Mesenchymal stem cell (in vitro differentiated cells and primary cell): Measurements from ENCODE around the gene KBTBD12.
A peak's percentile ranks its signal among the peaks of the same experiment; 100 is the strongest.
"Not testable (repeated sequence)": the region's sequence is repeated elsewhere in the genome, so short reads cannot be mapped to it uniquely, and the experiment has no call there.

Source experiments
- DNase-seq: peaks from one replicate; pipeline ENCODE4 v3.0.0-alpha.2; 2013
- H2AFZ ChIP-seq: one replicate; pipeline ENCODE4 v1.6.1; 2013; ENCODE audit warnings: low read depth, mild to moderate bottlenecking, control low read depth, inconsistent platforms, low read length, moderate library complexity
- H2AK5ac ChIP-seq: 2 replicates; pipeline ENCODE4 v1.6.1; 2013; ENCODE audit warnings: low read length, moderate library complexity, mild to moderate bottlenecking, inconsistent platforms; ENCODE audit not compliant: severe bottlenecking
- H2BK120ac ChIP-seq: one replicate; pipeline ENCODE4 v1.6.1; 2013; ENCODE audit warnings: low read depth, mild to moderate bottlenecking, inconsistent platforms, low read length, moderate library complexity
- H2BK12ac ChIP-seq, 2 experiments: one replicate each; pipeline ENCODE4 v1.6.1; 2013; ENCODE audit warnings: inconsistent platforms in 2 of 2, low read length in 2 of 2, mild to moderate bottlenecking in 2 of 2, moderate library complexity in 2 of 2, control low read depth in 1 of 2
- H2BK15ac ChIP-seq: one replicate; pipeline ENCODE4 v1.6.1; 2013; ENCODE audit warnings: mild to moderate bottlenecking, low read depth, inconsistent platforms; ENCODE audit not compliant: poor library complexity, severe bottlenecking
- H2BK5ac ChIP-seq: 2 replicates; pipeline ENCODE4 v1.6.1; 2013; ENCODE audit warnings: low read depth, mild to moderate bottlenecking, low read length, control low read depth, inconsistent platforms; ENCODE audit not compliant: poor library complexity, severe bottlenecking
- H3K14ac ChIP-seq, 2 experiments: one replicate each; pipeline ENCODE4 v1.6.1; 2013; ENCODE audit warnings: inconsistent platforms in 2 of 2, low read length in 2 of 2, control low read depth in 1 of 2, mild to moderate bottlenecking in 1 of 2, moderate library complexity in 1 of 2
- H3K18ac ChIP-seq, 2 experiments: one replicate each; pipeline ENCODE4 v1.6.1; 2013; ENCODE audit warnings: inconsistent platforms in 2 of 2, low read length in 2 of 2, control low read depth in 1 of 2, low read depth in 1 of 2, mild to moderate bottlenecking in 1 of 2
- H3K23ac ChIP-seq, 2 experiments: one replicate each; pipeline ENCODE4 v1.6.1; 2013; ENCODE audit warnings: inconsistent platforms in 2 of 2, low read length in 2 of 2, mild to moderate bottlenecking in 2 of 2, moderate library complexity in 2 of 2, control low read depth in 1 of 2
- H3K27ac ChIP-seq: 2 replicates; pipeline ENCODE4 v1.5.1; 2013; ENCODE audit warnings: mild to moderate bottlenecking, moderate library complexity, low read length, control low read depth, inconsistent platforms; ENCODE audit not compliant: poor library complexity, severe bottlenecking
- H3K27me3 ChIP-seq, 2 experiments: 2 replicates each; pipeline versions ENCODE4 v1.6.1 to v1.7.0; 2013; ENCODE audit warnings: low read length in 2 of 2, mild to moderate bottlenecking in 2 of 2, moderate library complexity in 2 of 2, control low read depth in 1 of 2, inconsistent platforms in 1 of 2; ENCODE audit not compliant: control insufficient read depth in 1 of 2, insufficient read depth in 1 of 2
- H3K36me3 ChIP-seq, 2 experiments: 2 replicates each; pipeline versions ENCODE4 v1.6.1 to v1.7.0; 2013; ENCODE audit warnings: low read length in 2 of 2, control low read depth in 1 of 2, inconsistent platforms in 1 of 2, low read depth in 1 of 2, mild to moderate bottlenecking in 1 of 2; ENCODE audit not compliant: insufficient read depth in 2 of 2, control insufficient read depth in 1 of 2
- H3K4ac ChIP-seq, 2 experiments: one replicate each; pipeline ENCODE4 v1.6.1; 2013; ENCODE audit warnings: inconsistent platforms in 2 of 2, low read length in 2 of 2, mild to moderate bottlenecking in 2 of 2, moderate library complexity in 2 of 2, control low read depth in 1 of 2, low read depth in 1 of 2
- H3K4me1 ChIP-seq: 2 replicates; pipeline ENCODE4 v1.6.1; 2013; ENCODE audit warnings: low read depth, low read length, control low read depth; ENCODE audit not compliant: control insufficient read depth, insufficient read depth
- H3K4me2 ChIP-seq: 2 replicates; pipeline ENCODE4 v1.6.1; 2013; ENCODE audit warnings: low read length, mild to moderate bottlenecking, inconsistent platforms; ENCODE audit not compliant: poor library complexity, severe bottlenecking
- H3K4me3 ChIP-seq, 2 experiments: 2 replicates each; pipeline versions ENCODE4 v1.5.1 to v1.7.0; 2013; ENCODE audit warnings: low read length in 2 of 2, mild to moderate bottlenecking in 2 of 2, control low read depth in 1 of 2, low read depth in 1 of 2; ENCODE audit not compliant: insufficient read depth in 1 of 2
- H3K79me1 ChIP-seq: replicated peaks from 2 replicates; pipeline ENCODE4 v1.6.1; 2013; ENCODE audit warnings: mild to moderate bottlenecking, control low read depth, low read length, inconsistent platforms; ENCODE audit not compliant: poor library complexity, severe bottlenecking
- H3K9ac ChIP-seq: 2 replicates; pipeline ENCODE4 v1.7.0; 2013; ENCODE audit warnings: mild to moderate bottlenecking, low read length, moderate library complexity
- H3K9me3 ChIP-seq: 2 replicates; pipeline ENCODE4 v1.7.0; 2013; ENCODE audit warnings: mild to moderate bottlenecking, low read length; ENCODE audit not compliant: control insufficient read depth
- H4K8ac ChIP-seq: one replicate; pipeline ENCODE4 v1.6.1; 2013; ENCODE audit warnings: inconsistent platforms, mild to moderate bottlenecking, low read length, moderate library complexity
- H4K91ac ChIP-seq: one replicate; pipeline ENCODE4 v1.6.1; 2013; ENCODE audit warnings: mild to moderate bottlenecking, low read length, inconsistent platforms
- WGBS: methylation state at CpG from one replicate; pipeline ENCODE4 v1.1.7; 2013; ENCODE audit warnings: mixed read lengths; 5-methylcytosine and 5-hydroxymethylcytosine counted together

KBTBD12 gene

GRCh38 chr3:127913841-127914240, 1.2 kb upstream of the KBTBD12 start:
- not testable (repeated sequence) for H3K4me3 ChIP-seq, H2BK12ac ChIP-seq, H3K4me1 ChIP-seq, H3K36me3 ChIP-seq, H3K9me3 ChIP-seq, H2AFZ ChIP-seq, H2AK5ac ChIP-seq, H2BK5ac ChIP-seq, H3K14ac ChIP-seq, H3K79me1 ChIP-seq, H2BK15ac ChIP-seq, H4K8ac ChIP-seq, H3K4ac ChIP-seq, H3K27ac ChIP-seq, H3K9ac ChIP-seq, H2BK120ac ChIP-seq, H3K23ac ChIP-seq, H3K4me2 ChIP-seq, H3K18ac ChIP-seq, DNase-seq, H4K91ac ChIP-seq
- H3K27me3 ChIP-seq = peaks cover 58 to 70% of the 10 kb centered on the region in 2 experiments
- 96% methylated on average over 2 of the region's 2 CpGs for WGBS

DNA sequence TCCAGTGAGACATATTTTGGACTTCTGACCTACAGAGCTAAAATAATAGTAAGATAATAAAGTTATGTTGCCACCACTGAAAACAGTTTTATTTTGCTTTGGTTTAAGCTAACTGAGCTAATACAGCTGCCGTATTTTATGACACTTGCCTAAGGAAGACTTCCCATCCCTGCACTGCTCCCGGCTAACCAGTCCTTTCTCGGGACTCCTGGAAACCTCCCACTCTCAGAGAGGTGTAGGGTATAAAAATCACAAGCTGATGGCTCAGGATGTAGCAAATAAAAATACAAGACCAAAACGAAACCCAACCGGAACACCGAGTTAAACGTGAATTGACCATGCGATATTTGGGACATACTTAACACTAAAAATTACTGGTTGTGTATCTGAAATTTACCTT, 448 bp upstream of the KBTBD12 start:
- H3K4me1 ChIP-seq = peaks cover 4% of the 10 kb centered on the region
- no peaks in the 10 kb centered on the region for H3K36me3 ChIP-seq
- no peak overlapping the region for H2AFZ ChIP-seq
- no peak overlapping the region for H3K4me2 ChIP-seq
- H2BK12ac ChIP-seq = no peak overlapping the region
- H3K4ac ChIP-seq = no peak overlapping the region
- 95% methylated on average over 8 of the region's 8 CpGs for WGBS
- peaks cover 53 to 63% of the 10 kb centered on the region in 2 experiments for H3K27me3 ChIP-seq
- no peak overlapping the region for H4K91ac ChIP-seq
- no peak overlapping the region for H3K23ac ChIP-seq
- H2BK5ac ChIP-seq = no peak overlapping the region
- DNase-seq = no peak
- H3K4me3 ChIP-seq = peak overlapping the region in 1 of 2 experiments; percentile 72
- no peak overlapping the region for H3K18ac ChIP-seq
- H4K8ac ChIP-seq = no peak overlapping the region
- H3K9ac ChIP-seq = peak overlapping the region; percentile 21
- H3K79me1 ChIP-seq = no peaks in the 10 kb centered on the region
- no peak overlapping the region for H2BK15ac ChIP-seq
- no peak overlapping the region for H2BK120ac ChIP-seq
- peaks cover 4% of the 10 kb centered on the region for H3K9me3 ChIP-seq
- no peak overlapping the region for H3K14ac ChIP-seq
- no peak overlapping the region for H2AK5ac ChIP-seq
- no peak overlapping the region for H3K27ac ChIP-seq

- H3K79me1 ChIP-seq = no peaks in the 10 kb centered on the region
- no peak overlapping the region for H2BK15ac ChIP-seq
- WGBS = 92% methylated on average over 9 of the region's 10 CpGs
- no peak overlapping the region for H3K4me2 ChIP-seq
- H4K8ac ChIP-seq = no peak overlapping the region
- no peak overlapping the region for H3K27ac ChIP-seq
- no peak for DNase-seq
- peaks cover 42 to 49% of the 10 kb centered on the region in 2 experiments for H3K27me3 ChIP-seq
- no peak overlapping the region for H3K18ac ChIP-seq
- no peak overlapping the region for H2BK12ac ChIP-seq
- H2AK5ac ChIP-seq = no peak overlapping the region
- no peak overlapping the region for H3K14ac ChIP-seq
- H3K9ac ChIP-seq = no peak overlapping the region
- no peak overlapping the region for H4K91ac ChIP-seq
- no peak overlapping the region for H3K4ac ChIP-seq
- peaks cover 4% of the 10 kb centered on the region for H3K4me1 ChIP-seq
- H2BK5ac ChIP-seq = no peak overlapping the region
- H3K4me3 ChIP-seq = no peak overlapping the region
- H3K9me3 ChIP-seq = peaks cover 4% of the 10 kb centered on the region
- H3K23ac ChIP-seq = no peak overlapping the region
- H2AFZ ChIP-seq = no peak overlapping the region
- no peaks in the 10 kb centered on the region for H3K36me3 ChIP-seq
- no peak overlapping the region for H2BK120ac ChIP-seq
These were observed 983 bp downstream of the KBTBD12 start for GRCh38 chr3:127915937-127916493.

DNA sequence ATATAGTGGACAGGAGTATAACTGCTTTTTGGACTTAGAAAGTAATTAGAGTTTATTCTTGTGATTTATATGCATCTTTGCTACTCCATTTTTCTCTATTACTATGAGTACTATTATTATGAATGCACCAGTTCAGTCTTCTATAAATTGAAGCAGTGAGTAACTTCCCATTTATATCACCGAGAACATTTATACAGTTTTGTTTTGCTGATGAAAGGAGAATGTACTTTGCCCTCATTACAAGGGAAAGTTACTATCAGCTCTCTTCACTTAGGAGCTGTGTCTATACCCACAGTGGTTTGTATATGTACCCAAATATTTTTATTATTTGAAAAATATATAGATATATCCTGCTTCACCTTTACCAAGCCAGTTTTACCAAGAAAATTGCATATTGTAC, 5.7 kb downstream of the KBTBD12 start:
- H3K4me2 ChIP-seq = no peak overlapping the region
- peaks cover 21 to 27% of the 10 kb centered on the region in 2 experiments for H3K27me3 ChIP-seq
- H3K36me3 ChIP-seq = no peaks in the 10 kb centered on the region
- no peaks in the 10 kb centered on the region for H3K79me1 ChIP-seq
- H3K4me1 ChIP-seq = no peaks in the 10 kb centered on the region
- no peak for DNase-seq
- no peak overlapping the region for H2BK12ac ChIP-seq
- H3K27ac ChIP-seq = no peak overlapping the region
- no peak overlapping the region for H2BK120ac ChIP-seq
- no peak overlapping the region for H2AK5ac ChIP-seq
- H3K9ac ChIP-seq = no peak overlapping the region
- no peak overlapping the region for H4K8ac ChIP-seq
- no peak overlapping the region for H2BK15ac ChIP-seq
- no peak overlapping the region for H3K18ac ChIP-seq
- no peak overlapping the region for H2BK5ac ChIP-seq
- no peak overlapping the region for H3K14ac ChIP-seq
- no peak overlapping the region for H2AFZ ChIP-seq
- no peak overlapping the region for H3K4ac ChIP-seq
- H3K9me3 ChIP-seq = no peaks in the 10 kb centered on the region
- no peak overlapping the region for H3K4me3 ChIP-seq
- H4K91ac ChIP-seq = no peak overlapping the region
- WGBS = no CpG with 5 or more reads among the region's 1 CpG
- H3K23ac ChIP-seq = no peak overlapping the region
